Keratinocyte (primary cell): ENCODE results near the gene AGPAT3. TPM values are rescaled to one million over a fixed set of nuclear protein-coding genes. Genes with fewer than 3 reads are reported as not detected.

Experiments
- DNase-seq: peaks from one replicate; pipeline ENCODE4 v3.0.0-alpha.2; 2011; ENCODE audit warnings: low read depth, missing footprints, low spot score
- FAIRE-seq: peaks from 2 replicates; lab custom pipeline; 2011; peaks lifted over from hg19 to GRCh38; lab: Jason Lieb, UNC
- H2AFZ ChIP-seq: 2 replicates; pipeline ENCODE4 v1.6.0; 2012; ENCODE audit warnings: low read length, control low read depth, inconsistent platforms; ENCODE audit not compliant: control insufficient read depth
- H3K27ac ChIP-seq: 2 replicates; pipeline ENCODE4 v1.5.1; 2011; ENCODE audit warnings: low read length; ENCODE audit not compliant: control insufficient read depth, insufficient read depth
- H3K27me3 ChIP-seq: 3 replicates; pipeline ENCODE4 v1.6.0; 2011; ENCODE audit warnings: low read length; ENCODE audit not compliant: control insufficient read depth, insufficient read depth; ENCODE audit errors: extremely low read depth
- H3K36me3 ChIP-seq, 2 experiments: 2 replicates in 1 of 2; 3 replicates in 1 of 2; pipeline ENCODE4 v1.5.1; 2011; ENCODE audit warnings: low read length in 2 of 2, mild to moderate bottlenecking in 1 of 2; ENCODE audit not compliant: control insufficient read depth in 2 of 2, insufficient read depth in 2 of 2; ENCODE audit errors: extremely low read depth in 1 of 2
- H3K4me1 ChIP-seq: 3 replicates; pipeline ENCODE4 v1.5.1; 2011; ENCODE audit warnings: low read length; ENCODE audit not compliant: control insufficient read depth, insufficient read depth; ENCODE audit errors: extremely low read depth
- H3K4me2 ChIP-seq: 3 replicates; pipeline ENCODE4 v1.6.0; 2011; ENCODE audit warnings: low read depth, low read length; ENCODE audit not compliant: control insufficient read depth, insufficient read depth; ENCODE audit errors: extremely low read depth
- H3K4me3 ChIP-seq, 3 experiments: fragments of 200-600 bp in 1 of 3; sonication (generic) in 1 of 3; 2 replicates in 2 of 3; 3 replicates in 1 of 3; pipeline ENCODE4 v1.5.1; 2011 to 2016; ENCODE audit warnings: low read length in 3 of 3, mild to moderate bottlenecking in 3 of 3, control low read depth in 2 of 3, inconsistent platforms in 1 of 3, low read depth in 1 of 3, mixed read lengths in 1 of 3, mixed run types in 1 of 3, moderate library complexity in 1 of 3; ENCODE audit not compliant: control insufficient read depth in 2 of 3, insufficient read depth in 2 of 3; ENCODE audit errors: extremely low read depth in 1 of 3
- H3K79me2 ChIP-seq: 2 replicates; pipeline ENCODE4 v1.6.0; 2012; ENCODE audit warnings: low read length; ENCODE audit not compliant: control insufficient read depth, insufficient read depth
- H3K9ac ChIP-seq: 3 replicates; pipeline ENCODE4 v1.6.0; 2011; ENCODE audit warnings: low read length; ENCODE audit not compliant: control insufficient read depth, insufficient read depth; ENCODE audit errors: extremely low read depth
- H3K9me1 ChIP-seq: 3 replicates; pipeline ENCODE4 v1.6.0; 2011; ENCODE audit warnings: low read length; ENCODE audit not compliant: control insufficient read depth, insufficient read depth; ENCODE audit errors: extremely low read depth
- H3K9me3 ChIP-seq: 2 replicates; pipeline ENCODE4 v1.5.1; 2012; ENCODE audit warnings: low read depth, low read length; ENCODE audit not compliant: control insufficient read depth
- H4K20me1 ChIP-seq: 3 replicates; pipeline ENCODE4 v1.6.0; 2011; ENCODE audit warnings: low read length; ENCODE audit not compliant: control insufficient read depth, insufficient read depth; ENCODE audit errors: extremely low read depth
- EZH2 ChIP-seq: IDR thresholded peaks from one replicate; pipeline ENCODE4 v1.6.1; 2012; ENCODE audit warnings: inconsistent platforms, mild to moderate bottlenecking, low read length, moderate library complexity
- dilution Hi-C: fragments of 300-500 bp; cut with MboI; formaldehyde crosslinking; loops from one replicate; pipeline ENCODE4 v1.7.0; 2020; ENCODE audit warnings: low sequenced_read_pairs; ENCODE audit not compliant: extremely low pct_ligation_motif_present
- polyA plus RNA-seq, 5 experiments: library from polyadenylated mRNA; depleted of rRNA in 3 of 5; stranded (reverse) in 3 of 5; stranded (forward) in 1 of 5; unstranded in 1 of 5; fragments of >200 nt; gene quantifications; 1 replicate in 1 of 5; 2 replicates in 3 of 5; 3 replicates in 1 of 5; pipeline versions ENCODE4 v1.2.1 to v1.2.3, GENCODE V29; 2011 to 2012; ENCODE audit warnings: missing spikeins in 2 of 5, low read depth in 1 of 5, low replicate concordance in 1 of 5
- TF ChIP-seq, protein P1 (sequence below), 3 experiments: IDR thresholded peaks in 1 of 3; conservative IDR thresholded peaks in 1 of 3; optimal IDR thresholded peaks in 1 of 3; 2 replicates in 2 of 3; 3 replicates in 1 of 3; pipeline versions ENCODE3 to v1.5.1; 2011; ENCODE audit warnings: low read length in 3 of 3, mild to moderate bottlenecking in 3 of 3, moderate library complexity in 2 of 3, control low read depth in 1 of 3, inconsistent platforms in 1 of 3; ENCODE audit not compliant: insufficient read depth in 2 of 3; ENCODE audit errors: extremely low read depth in 1 of 3

Gene AGPAT3
- polyA plus RNA-seq, 1 donor (not counting 4 experiments of a cell fraction or from before 2014, with no cell fraction given), result 21.7 TPM

DNA sequence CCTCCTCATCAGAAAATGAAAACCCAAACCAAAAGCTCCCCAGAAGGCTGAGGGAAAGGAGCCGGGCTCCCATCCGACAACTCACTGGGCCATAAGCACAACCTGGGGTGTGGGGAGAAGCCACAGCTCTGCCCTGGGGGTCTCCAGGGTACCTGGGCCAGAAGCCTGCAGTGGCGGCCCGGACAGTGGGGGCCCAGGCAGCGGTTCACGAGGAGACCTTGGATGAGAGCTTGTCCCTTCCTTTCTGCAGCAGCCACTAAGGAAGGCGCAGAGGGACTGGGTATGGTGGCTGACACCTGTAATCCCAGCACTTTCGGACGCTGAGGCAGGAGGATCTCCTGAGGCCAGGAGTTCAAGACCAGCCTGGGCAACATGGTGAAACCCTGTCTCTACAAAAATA, 129.6 kb downstream of the AGPAT3 start:
- FAIRE-seq, result no peak

GRCh38 chr21:43995521-43996105, 130.6 kb downstream of the AGPAT3 start:
- no peak for FAIRE-seq
- dilution Hi-C loops, result no loop called here
- no peak overlapping the region for H3K9ac ChIP-seq

More for the DNA sequence above, 129.6 kb downstream of the AGPAT3 start:
- Histone ChIP-seq H3K4me3 (no peak overlapping the region), H3K36me3 (no peaks in the 10 kb centered on the region), H3K4me1 (no peaks in the 10 kb centered on the region), H3K27me3 (peaks cover 14% of the 10 kb centered on the region), H3K9me1 (no peaks in the 10 kb centered on the region), H4K20me1 (no peaks in the 10 kb centered on the region), H3K9me3 (no peaks in the 10 kb centered on the region), H3K79me2 (no peaks in the 10 kb centered on the region), H3K4me2 (no peak overlapping the region), H2AFZ (no peak overlapping the region), H3K9ac (no peak overlapping the region), H3K27ac (no peak overlapping the region)
- no peak for TF ChIP-seq EZH2
- TF ChIP-seq, protein P1, sequence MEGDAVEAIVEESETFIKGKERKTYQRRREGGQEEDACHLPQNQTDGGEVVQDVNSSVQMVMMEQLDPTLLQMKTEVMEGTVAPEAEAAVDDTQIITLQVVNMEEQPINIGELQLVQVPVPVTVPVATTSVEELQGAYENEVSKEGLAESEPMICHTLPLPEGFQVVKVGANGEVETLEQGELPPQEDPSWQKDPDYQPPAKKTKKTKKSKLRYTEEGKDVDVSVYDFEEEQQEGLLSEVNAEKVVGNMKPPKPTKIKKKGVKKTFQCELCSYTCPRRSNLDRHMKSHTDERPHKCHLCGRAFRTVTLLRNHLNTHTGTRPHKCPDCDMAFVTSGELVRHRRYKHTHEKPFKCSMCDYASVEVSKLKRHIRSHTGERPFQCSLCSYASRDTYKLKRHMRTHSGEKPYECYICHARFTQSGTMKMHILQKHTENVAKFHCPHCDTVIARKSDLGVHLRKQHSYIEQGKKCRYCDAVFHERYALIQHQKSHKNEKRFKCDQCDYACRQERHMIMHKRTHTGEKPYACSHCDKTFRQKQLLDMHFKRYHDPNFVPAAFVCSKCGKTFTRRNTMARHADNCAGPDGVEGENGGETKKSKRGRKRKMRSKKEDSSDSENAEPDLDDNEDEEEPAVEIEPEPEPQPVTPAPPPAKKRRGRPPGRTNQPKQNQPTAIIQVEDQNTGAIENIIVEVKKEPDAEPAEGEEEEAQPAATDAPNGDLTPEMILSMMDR (optimal IDR thresholded peaks at IDR 0.05 in 1 of 3, IDR thresholded peaks at IDR 0.05 in 1 of 3, conservative IDR thresholded peaks at IDR 0.05 in 1 of 3; ENCODE audit: extremely low read depth in 1 of 3, insufficient read depth in 2 of 3, low read length in 3 of 3), result no peak
- DNase-seq, result no peak
- dilution Hi-C loops, result no loop called here

More at GRCh38 chr21:43995521-43996105, 130.6 kb downstream of the AGPAT3 start:
- H3K9me3 ChIP-seq, result no peaks in the 10 kb centered on the region
- H3K27me3 ChIP-seq, result peaks cover 14% of the 10 kb centered on the region
- H3K4me1 ChIP-seq, result no peaks in the 10 kb centered on the region
- H4K20me1 ChIP-seq, result no peaks in the 10 kb centered on the region
- H3K4me3 ChIP-seq, result no peak overlapping the region
- H3K9me1 ChIP-seq, result no peaks in the 10 kb centered on the region
- no peak overlapping the region for H2AFZ ChIP-seq
- no peak for TF ChIP-seq EZH2
- TF ChIP-seq, protein P1 (optimal IDR thresholded peaks at IDR 0.05 in 1 of 3, IDR thresholded peaks at IDR 0.05 in 1 of 3, conservative IDR thresholded peaks at IDR 0.05 in 1 of 3; ENCODE audit: extremely low read depth in 1 of 3, insufficient read depth in 2 of 3, low read length in 3 of 3), result no peak
- no peaks in the 10 kb centered on the region for H3K36me3 ChIP-seq
- no peak for DNase-seq
- H3K4me2 ChIP-seq, result no peak overlapping the region
- no peaks in the 10 kb centered on the region for H3K79me2 ChIP-seq
- no peak overlapping the region for H3K27ac ChIP-seq
